Measurements from ENCODE around the gene TWIST2.

TWIST2 gene

DNA sequence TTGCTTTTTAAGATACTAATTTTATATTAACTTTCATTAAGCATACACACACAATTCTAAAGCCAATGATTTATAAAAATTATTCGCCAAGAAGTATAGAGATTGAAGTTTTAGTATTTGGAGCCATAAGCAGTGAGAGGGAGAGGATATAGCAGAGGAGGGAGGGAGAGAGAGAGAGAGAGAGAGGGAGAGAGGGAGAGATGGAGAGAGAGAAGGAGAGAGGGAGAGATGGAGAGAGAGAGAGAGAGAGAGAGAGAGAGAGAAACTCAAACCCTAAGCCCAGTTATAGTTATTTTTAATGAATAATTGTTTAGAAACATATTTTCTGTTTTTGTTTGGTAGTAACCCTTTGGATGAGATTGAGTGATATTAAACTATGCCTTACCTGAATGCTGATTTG, 5.3 kb downstream of the TWIST2 start:
- H3K4me2 ChIP-seq (ENCODE audit: low read depth, low read length, poor library complexity, severe bottlenecking): no peak overlapping the region
- H3F3A ChIP-seq (ENCODE audit: low read depth): no peaks in the 10 kb centered on the region
- no peaks in the 10 kb centered on the region for H3K4me1 ChIP-seq (ENCODE audit: insufficient read depth, low read length, poor library complexity, severe bottlenecking)
- no peaks in the 10 kb centered on the region for H4K20me1 ChIP-seq (ENCODE audit: insufficient read depth, low read length, poor library complexity, severe bottlenecking)
- H2AFZ ChIP-seq (ENCODE audit: low read length): no peak overlapping the region
- H3K9ac ChIP-seq (ENCODE audit: low read depth, low read length, poor library complexity, severe bottlenecking): no peak overlapping the region
- H3K27me3 ChIP-seq (ENCODE audit: insufficient read depth, low read length, poor library complexity, severe bottlenecking): no peaks in the 10 kb centered on the region
- H3K79me2 ChIP-seq (ENCODE audit: insufficient read depth, low read length): no peaks in the 10 kb centered on the region
- H3K4me3 ChIP-seq (ENCODE audit: low read length, poor library complexity, severe bottlenecking): no peak overlapping the region
- no peaks in the 10 kb centered on the region for H3K9me2 ChIP-seq (replicated peaks; ENCODE audit: low read depth, low read length)
- no peak for TF ChIP-seq EZH2phosphoT487 (IDR thresholded peaks at IDR 0.05; ENCODE audit: borderline replicate concordance)
- no peaks in the 10 kb centered on the region for H3K9me3 ChIP-seq (ENCODE audit: insufficient read depth, low read depth, low read length)
- no peaks in the 10 kb centered on the region for H3K36me3 ChIP-seq (ENCODE audit: insufficient read depth, low read length)

DNA sequence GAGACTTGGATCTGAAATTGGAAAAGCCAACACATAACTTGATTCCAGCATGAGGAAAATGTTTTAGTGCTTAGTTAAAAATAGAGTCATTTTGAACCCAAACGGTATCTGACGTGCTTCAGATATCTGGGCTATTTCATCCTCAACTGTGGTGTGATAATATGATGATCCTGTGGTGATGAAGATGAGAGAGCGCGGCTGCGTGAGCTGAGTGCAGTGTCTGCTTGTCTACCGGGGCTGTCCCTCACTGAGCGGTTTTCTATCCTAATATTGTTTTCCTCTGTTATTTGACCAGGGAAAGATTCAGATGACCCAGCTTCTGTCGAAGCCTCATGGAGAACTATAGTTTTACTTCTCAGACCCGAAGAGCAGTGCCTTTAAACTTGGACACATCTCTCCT, 5.8 kb downstream of the TWIST2 start:
- Histone ChIP-seq H3K36me3 (ENCODE audit: insufficient read depth, low read length) (no peaks in the 10 kb centered on the region), H3F3A (ENCODE audit: low read depth) (no peaks in the 10 kb centered on the region), H3K9me3 (ENCODE audit: insufficient read depth, low read depth, low read length) (no peaks in the 10 kb centered on the region), H2AFZ (ENCODE audit: low read length) (no peak overlapping the region), H3K4me3 (ENCODE audit: low read length, poor library complexity, severe bottlenecking) (no peak overlapping the region), H3K4me1 (ENCODE audit: insufficient read depth, low read length, poor library complexity, severe bottlenecking) (no peaks in the 10 kb centered on the region), H3K27me3 (ENCODE audit: insufficient read depth, low read length, poor library complexity, severe bottlenecking) (no peaks in the 10 kb centered on the region), H3K79me2 (ENCODE audit: insufficient read depth, low read length) (no peaks in the 10 kb centered on the region), H3K4me2 (ENCODE audit: low read depth, low read length, poor library complexity, severe bottlenecking) (no peak overlapping the region), H4K20me1 (ENCODE audit: insufficient read depth, low read length, poor library complexity, severe bottlenecking) (no peaks in the 10 kb centered on the region), H3K9me2 (replicated peaks; ENCODE audit: low read depth, low read length) (no peaks in the 10 kb centered on the region), H3K9ac (ENCODE audit: low read depth, low read length, poor library complexity, severe bottlenecking) (no peak overlapping the region)
- TF ChIP-seq EZH2phosphoT487 (IDR thresholded peaks at IDR 0.05; ENCODE audit: borderline replicate concordance): no peak
- TF ChIP-seq, protein P1, sequence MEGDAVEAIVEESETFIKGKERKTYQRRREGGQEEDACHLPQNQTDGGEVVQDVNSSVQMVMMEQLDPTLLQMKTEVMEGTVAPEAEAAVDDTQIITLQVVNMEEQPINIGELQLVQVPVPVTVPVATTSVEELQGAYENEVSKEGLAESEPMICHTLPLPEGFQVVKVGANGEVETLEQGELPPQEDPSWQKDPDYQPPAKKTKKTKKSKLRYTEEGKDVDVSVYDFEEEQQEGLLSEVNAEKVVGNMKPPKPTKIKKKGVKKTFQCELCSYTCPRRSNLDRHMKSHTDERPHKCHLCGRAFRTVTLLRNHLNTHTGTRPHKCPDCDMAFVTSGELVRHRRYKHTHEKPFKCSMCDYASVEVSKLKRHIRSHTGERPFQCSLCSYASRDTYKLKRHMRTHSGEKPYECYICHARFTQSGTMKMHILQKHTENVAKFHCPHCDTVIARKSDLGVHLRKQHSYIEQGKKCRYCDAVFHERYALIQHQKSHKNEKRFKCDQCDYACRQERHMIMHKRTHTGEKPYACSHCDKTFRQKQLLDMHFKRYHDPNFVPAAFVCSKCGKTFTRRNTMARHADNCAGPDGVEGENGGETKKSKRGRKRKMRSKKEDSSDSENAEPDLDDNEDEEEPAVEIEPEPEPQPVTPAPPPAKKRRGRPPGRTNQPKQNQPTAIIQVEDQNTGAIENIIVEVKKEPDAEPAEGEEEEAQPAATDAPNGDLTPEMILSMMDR (conservative IDR thresholded peaks at IDR 0.05; ENCODE audit: low read length): no peak

DNA sequence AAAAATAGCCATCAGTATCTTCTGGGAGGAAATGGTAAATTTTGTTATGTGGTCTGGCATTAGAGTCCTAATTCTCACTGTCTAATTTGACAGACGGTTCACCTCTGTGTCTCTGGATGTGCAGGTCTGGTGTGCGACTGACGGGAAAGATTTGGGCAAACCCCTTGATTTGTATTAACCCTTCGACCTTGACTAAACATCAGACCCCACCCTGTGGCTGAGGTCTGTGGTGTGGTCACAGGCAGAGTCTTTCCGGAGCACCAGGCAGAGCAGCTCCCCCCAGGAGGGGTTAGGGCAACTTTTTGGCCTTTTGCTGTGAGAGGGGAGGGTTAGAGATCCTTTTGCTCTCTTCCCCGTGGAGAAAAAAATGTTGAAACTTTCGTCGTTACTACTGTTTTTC, 6.4 kb downstream of the TWIST2 start:
- Histone ChIP-seq H3K9ac (ENCODE audit: low read depth, low read length, poor library complexity, severe bottlenecking) (no peak overlapping the region), H3K9me2 (replicated peaks; ENCODE audit: low read depth, low read length) (no peaks in the 10 kb centered on the region), H2AFZ (ENCODE audit: low read length) (no peak overlapping the region), H4K20me1 (ENCODE audit: insufficient read depth, low read length, poor library complexity, severe bottlenecking) (no peaks in the 10 kb centered on the region), H3K4me1 (ENCODE audit: insufficient read depth, low read length, poor library complexity, severe bottlenecking) (no peaks in the 10 kb centered on the region), H3K9me3 (ENCODE audit: insufficient read depth, low read depth, low read length) (no peaks in the 10 kb centered on the region), H3K4me3 (ENCODE audit: low read length, poor library complexity, severe bottlenecking) (no peak overlapping the region), H3F3A (ENCODE audit: low read depth) (no peaks in the 10 kb centered on the region), H3K36me3 (ENCODE audit: insufficient read depth, low read length) (no peaks in the 10 kb centered on the region), H3K79me2 (ENCODE audit: insufficient read depth, low read length) (no peaks in the 10 kb centered on the region), H3K27me3 (ENCODE audit: insufficient read depth, low read length, poor library complexity, severe bottlenecking) (no peaks in the 10 kb centered on the region), H3K4me2 (ENCODE audit: low read depth, low read length, poor library complexity, severe bottlenecking) (no peak overlapping the region)
- no peak for TF ChIP-seq EZH2phosphoT487 (IDR thresholded peaks at IDR 0.05; ENCODE audit: borderline replicate concordance)
- TF ChIP-seq, protein P1 (conservative IDR thresholded peaks at IDR 0.05; ENCODE audit: low read length): no peak

DNA sequence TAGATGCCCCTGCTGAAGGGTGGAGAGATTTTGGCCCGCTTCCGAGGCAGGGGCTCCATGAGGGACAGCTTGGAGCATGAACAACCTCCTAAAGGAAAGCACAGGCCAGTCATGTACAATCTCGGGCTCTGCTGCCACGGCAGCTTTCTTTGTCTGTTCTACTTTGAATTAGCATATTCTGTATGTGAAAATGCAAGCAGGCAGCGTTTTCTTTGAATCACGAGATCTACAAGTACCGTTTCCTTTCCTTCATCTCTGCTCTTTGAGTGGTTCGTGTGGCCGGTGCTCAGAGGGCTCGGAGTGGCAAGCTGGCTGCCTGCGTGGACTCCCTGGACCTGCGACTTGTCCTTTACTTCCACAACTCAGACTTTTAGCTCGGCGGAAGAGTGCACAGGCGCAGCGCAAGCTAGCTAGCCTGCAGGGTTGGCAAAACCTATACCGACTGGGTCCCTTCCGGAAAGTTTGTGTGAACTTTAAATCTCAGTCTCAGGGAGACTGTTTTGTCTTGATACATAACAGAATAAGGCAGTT, 6.9 kb downstream of the TWIST2 start:
- Histone ChIP-seq H3K79me2 (ENCODE audit: insufficient read depth, low read length) (no peaks in the 10 kb centered on the region), H4K20me1 (ENCODE audit: insufficient read depth, low read length, poor library complexity, severe bottlenecking) (no peaks in the 10 kb centered on the region), H3K9me3 (ENCODE audit: insufficient read depth, low read depth, low read length) (no peaks in the 10 kb centered on the region), H2AFZ (ENCODE audit: low read length) (no peak overlapping the region), H3K4me1 (ENCODE audit: insufficient read depth, low read length, poor library complexity, severe bottlenecking) (no peaks in the 10 kb centered on the region), H3K27me3 (ENCODE audit: insufficient read depth, low read length, poor library complexity, severe bottlenecking) (no peaks in the 10 kb centered on the region), H3K4me2 (ENCODE audit: low read depth, low read length, poor library complexity, severe bottlenecking) (no peak overlapping the region), H3F3A (ENCODE audit: low read depth) (no peaks in the 10 kb centered on the region), H3K9me2 (replicated peaks; ENCODE audit: low read depth, low read length) (no peaks in the 10 kb centered on the region), H3K9ac (ENCODE audit: low read depth, low read length, poor library complexity, severe bottlenecking) (no peak overlapping the region), H3K36me3 (ENCODE audit: insufficient read depth, low read length) (no peaks in the 10 kb centered on the region), H3K4me3 (ENCODE audit: low read length, poor library complexity, severe bottlenecking) (no peak overlapping the region)
- TF ChIP-seq, protein P1 (conservative IDR thresholded peaks at IDR 0.05; ENCODE audit: low read length): no peak
- no peak for TF ChIP-seq EZH2phosphoT487 (IDR thresholded peaks at IDR 0.05; ENCODE audit: borderline replicate concordance)

All from Loucy (cell line).